ENCODE data around the gene C6orf47. TPM values are rescaled to one million over a fixed set of nuclear protein-coding genes. Genes with fewer than 3 reads are reported as not detected.
A peak's percentile ranks its signal among the peaks of the same experiment; 100 is the strongest.

The C6orf47 gene
- total RNA-seq, 1 donor from 2014 or later = 19.0 TPM

DNA sequence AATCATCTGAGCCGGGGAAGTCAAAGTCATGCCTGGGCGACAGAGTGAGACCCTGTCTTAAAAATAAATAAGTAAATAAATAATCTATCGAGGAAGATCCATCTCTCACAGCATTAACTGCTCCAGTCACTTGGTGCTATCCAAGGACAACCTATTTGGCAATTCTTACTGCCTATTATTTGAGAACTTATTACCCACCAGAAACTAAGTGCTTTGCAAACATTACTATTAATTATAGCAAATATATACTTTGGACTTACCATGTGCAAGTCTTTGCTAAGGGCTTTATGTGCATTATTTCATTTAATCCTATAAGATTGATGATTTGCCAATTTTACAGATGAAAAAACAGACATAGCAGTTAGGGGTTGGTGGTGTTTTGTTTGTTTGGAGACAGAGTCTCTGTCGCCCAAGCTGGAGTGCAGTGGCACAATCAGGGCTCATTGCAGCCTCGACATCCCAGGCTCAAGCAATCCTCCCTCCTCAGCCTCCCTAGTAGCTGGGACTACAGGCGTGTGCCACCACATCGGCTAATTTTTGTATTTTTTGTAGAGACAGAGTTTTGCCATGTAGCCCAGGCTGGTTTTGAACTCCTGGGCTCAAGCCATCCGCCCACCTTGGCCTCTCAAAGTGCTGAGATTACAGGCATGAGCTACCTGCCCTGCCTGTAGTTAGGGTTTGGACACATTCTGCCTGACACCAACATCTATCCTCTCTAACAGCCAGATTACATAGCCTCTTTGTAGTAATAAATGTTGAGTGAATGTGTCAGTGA lies 5.8 kb downstream of the C6orf47 start:
- H3K27me3 Mint-ChIP-seq (ENCODE audit: low read depth) = no peaks in the 10 kb centered on the region
- H3K4me1 Mint-ChIP-seq = peaks cover 40% of the 10 kb centered on the region
- H3K36me3 Mint-ChIP-seq = peaks cover 13% of the 10 kb centered on the region
- H3K4me3 Mint-ChIP-seq = no peak overlapping the region
- H3K27ac Mint-ChIP-seq = no peak overlapping the region
- TF ChIP-seq, protein P1, sequence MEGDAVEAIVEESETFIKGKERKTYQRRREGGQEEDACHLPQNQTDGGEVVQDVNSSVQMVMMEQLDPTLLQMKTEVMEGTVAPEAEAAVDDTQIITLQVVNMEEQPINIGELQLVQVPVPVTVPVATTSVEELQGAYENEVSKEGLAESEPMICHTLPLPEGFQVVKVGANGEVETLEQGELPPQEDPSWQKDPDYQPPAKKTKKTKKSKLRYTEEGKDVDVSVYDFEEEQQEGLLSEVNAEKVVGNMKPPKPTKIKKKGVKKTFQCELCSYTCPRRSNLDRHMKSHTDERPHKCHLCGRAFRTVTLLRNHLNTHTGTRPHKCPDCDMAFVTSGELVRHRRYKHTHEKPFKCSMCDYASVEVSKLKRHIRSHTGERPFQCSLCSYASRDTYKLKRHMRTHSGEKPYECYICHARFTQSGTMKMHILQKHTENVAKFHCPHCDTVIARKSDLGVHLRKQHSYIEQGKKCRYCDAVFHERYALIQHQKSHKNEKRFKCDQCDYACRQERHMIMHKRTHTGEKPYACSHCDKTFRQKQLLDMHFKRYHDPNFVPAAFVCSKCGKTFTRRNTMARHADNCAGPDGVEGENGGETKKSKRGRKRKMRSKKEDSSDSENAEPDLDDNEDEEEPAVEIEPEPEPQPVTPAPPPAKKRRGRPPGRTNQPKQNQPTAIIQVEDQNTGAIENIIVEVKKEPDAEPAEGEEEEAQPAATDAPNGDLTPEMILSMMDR (IDR thresholded peaks at IDR 0.05; ENCODE audit: unreplicated experiment) = no peak
- no peaks in the 10 kb centered on the region for H3K9me3 Mint-ChIP-seq
- DNase-seq (ENCODE audit: low spot score in 2 of 2, unreplicated experiment in 2 of 2) = no peak

DNA sequence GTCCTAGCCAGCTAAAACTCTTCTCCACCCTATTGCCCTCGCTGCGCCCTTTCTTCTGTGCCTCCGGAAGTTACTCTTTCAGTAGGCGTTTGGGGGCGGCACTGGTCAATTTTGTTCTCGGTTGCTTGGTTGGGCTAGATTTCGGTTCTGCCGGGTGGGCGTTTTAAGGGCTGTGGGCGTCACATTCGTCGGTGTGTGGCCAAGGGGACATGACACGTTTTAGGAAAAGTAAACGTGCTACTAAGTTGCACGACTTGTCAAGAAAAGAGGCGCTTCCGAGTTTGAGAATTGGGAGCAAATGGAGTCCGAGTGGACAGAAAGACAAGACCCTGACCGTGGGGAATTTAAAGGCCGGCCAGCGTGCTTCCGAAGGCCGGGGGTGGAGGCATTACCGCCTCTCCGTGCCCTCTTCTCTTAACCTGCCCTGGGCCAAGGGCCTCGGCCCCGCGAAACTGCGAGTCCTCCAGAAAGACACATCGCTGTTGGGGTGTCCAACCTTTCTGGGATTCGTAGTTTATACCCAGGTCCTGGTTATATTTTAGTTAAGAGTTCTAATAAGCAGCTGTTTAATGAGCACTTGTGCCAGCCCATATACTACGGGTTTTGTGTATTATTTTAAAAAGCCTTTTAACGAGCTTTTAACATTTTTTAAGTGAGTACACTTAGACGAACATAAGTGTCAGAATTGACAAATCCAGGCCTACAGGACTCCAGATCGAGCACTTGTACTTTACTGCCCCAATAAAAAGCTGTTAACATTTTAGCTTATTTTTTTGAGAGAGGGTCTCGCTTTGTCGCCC lies 7.5 kb downstream of the C6orf47 start:
- Mint-ChIP-seq H3K4me3 (peak overlapping the region; percentile 95), H3K27ac (peak overlapping the region; percentile 100), H3K27me3 (ENCODE audit: low read depth) (no peaks in the 10 kb centered on the region), H3K4me1 (peaks cover 24% of the 10 kb centered on the region), H3K9me3 (no peaks in the 10 kb centered on the region), H3K36me3 (peaks cover 21% of the 10 kb centered on the region)
- TF ChIP-seq, protein P1 (IDR thresholded peaks at IDR 0.05; ENCODE audit: unreplicated experiment) = no peak
- peak in 1 of 2 experiments; percentile 39 for DNase-seq (ENCODE audit: low spot score in 2 of 2, unreplicated experiment in 2 of 2)

DNA sequence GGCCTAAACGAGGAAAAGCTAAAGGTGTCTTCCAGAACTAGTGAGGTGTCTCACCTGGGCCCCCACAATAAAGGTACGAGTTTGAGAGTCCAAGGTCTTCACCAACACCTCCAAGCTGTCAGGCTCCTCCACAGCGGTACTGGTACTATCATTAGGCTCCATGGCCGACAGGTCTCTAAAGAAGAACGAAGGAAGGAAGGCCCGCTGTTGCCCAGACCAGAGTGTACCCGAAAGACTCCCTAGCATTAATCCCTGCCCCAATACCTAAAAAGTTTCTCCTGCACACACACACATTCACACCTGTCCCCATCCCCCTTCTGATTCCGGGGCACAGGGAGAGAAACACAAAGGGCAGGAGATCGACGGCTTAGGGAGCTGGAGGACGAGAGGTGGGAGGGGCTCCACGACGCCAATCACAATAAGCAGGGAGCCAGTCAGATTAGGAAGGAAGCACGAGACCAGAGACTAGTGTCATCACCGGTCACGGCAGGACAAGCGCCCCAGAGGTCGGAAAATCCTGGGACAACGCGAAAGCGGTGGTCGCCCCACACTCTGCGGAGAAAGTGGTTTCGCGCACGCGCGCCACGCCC lies 8.9 kb downstream of the C6orf47 start:
- DNase-seq (ENCODE audit: low spot score in 2 of 2, unreplicated experiment in 2 of 2) = no peak
- H3K36me3 Mint-ChIP-seq = peaks cover 30% of the 10 kb centered on the region
- H3K4me1 Mint-ChIP-seq = peaks cover 19% of the 10 kb centered on the region
- no peaks in the 10 kb centered on the region for H3K27me3 Mint-ChIP-seq (ENCODE audit: low read depth)
- peak overlapping the region; percentile 95 for H3K4me3 Mint-ChIP-seq
- H3K27ac Mint-ChIP-seq = peak overlapping the region; percentile 100
- TF ChIP-seq, protein P1 (IDR thresholded peaks at IDR 0.05; ENCODE audit: unreplicated experiment) = no peak
- no peaks in the 10 kb centered on the region for H3K9me3 Mint-ChIP-seq

DNA sequence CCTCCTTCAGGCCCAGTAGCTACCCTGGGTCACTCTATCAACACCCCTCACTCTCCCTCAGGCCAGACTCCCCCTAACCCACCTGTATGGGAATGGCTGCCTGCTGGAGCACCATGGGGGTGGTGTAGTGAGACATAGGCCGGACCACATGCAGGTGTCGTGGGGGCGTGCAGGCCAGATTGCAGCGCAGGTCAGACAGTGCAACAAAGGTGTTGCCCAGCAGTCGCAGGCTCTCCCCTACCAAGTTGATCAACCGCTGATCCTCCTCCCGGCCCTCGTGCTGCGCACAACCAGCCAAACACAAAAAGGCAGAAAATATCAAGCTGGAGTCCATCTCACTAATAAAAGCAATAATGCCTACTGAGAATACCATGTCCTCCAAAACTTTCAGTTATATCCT lies 15.3 kb downstream of the C6orf47 start:
- DNase-seq (ENCODE audit: low spot score in 2 of 2, unreplicated experiment in 2 of 2) = no peak
- H3K9me3 Mint-ChIP-seq = no peaks in the 10 kb centered on the region
- TF ChIP-seq, protein P1 (IDR thresholded peaks at IDR 0.05; ENCODE audit: unreplicated experiment) = no peak
- no peaks in the 10 kb centered on the region for H3K27me3 Mint-ChIP-seq (ENCODE audit: low read depth)
- H3K4me1 Mint-ChIP-seq = peaks cover 3% of the 10 kb centered on the region
- no peak overlapping the region for H3K4me3 Mint-ChIP-seq
- H3K27ac Mint-ChIP-seq = no peak overlapping the region
- peaks cover 42% of the 10 kb centered on the region for H3K36me3 Mint-ChIP-seq

DNA sequence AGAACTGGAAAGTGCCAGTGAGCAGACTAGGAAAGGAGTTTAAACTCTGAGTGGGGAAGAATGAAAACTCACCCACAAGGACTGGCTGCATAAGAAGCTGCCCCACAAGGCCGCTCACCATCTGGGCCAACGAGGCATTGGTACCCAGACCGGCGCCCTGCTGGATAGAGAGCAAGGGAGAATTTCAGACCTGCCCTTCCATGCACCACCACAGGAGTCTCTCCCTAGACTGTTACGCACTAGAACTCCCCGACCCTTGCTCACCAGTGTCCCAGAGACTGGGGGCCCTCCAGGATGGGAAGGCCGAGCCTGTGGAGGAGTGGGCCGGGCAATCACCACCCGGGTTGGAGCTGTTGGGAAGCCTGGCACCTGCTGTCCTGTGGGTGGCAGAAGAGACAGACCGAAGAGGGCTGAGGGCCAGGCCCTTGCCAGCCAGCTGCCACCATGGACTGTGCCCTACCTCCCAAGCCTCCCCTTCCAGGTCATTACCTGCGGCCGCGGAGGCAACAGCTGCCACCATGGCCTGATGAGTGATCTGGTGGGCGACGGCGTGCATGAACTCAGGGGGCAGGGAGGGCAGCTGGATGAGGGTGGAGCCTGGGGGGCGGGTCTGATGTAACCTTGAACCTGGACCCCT lies 16.6 kb downstream of the C6orf47 start:
- Mint-ChIP-seq H3K4me1 (no peaks in the 10 kb centered on the region), H3K9me3 (no peaks in the 10 kb centered on the region), H3K27me3 (ENCODE audit: low read depth) (no peaks in the 10 kb centered on the region), H3K4me3 (no peak overlapping the region), H3K27ac (no peak overlapping the region), H3K36me3 (peaks cover 41% of the 10 kb centered on the region)
- TF ChIP-seq, protein P1 (IDR thresholded peaks at IDR 0.05; ENCODE audit: unreplicated experiment) = no peak
- no peak for DNase-seq (ENCODE audit: low spot score in 2 of 2, unreplicated experiment in 2 of 2)
